Omental fat pad (tissue), 4 donors: ENCODE measurements around the gene POLR3A. TPM values are rescaled to one million over a fixed set of nuclear protein-coding genes. Genes with fewer than 3 reads are reported as not detected.

Source experiments
- ATAC-seq: fragments of 150-250 bp; one replicate; pipeline ENCODE4 v1.9.1; 2016; ENCODE audit warnings: mild to moderate bottlenecking, moderate library complexity; ENCODE audit not compliant: low FRiP score
- DNase-seq: peaks from one replicate; pipeline ENCODE4 v3.0.0-alpha.2; 2019; ENCODE audit warnings: low spot score
- CTCF ChIP-seq, 3 donors: fragments of 450-650 bp; IDR thresholded peaks; one replicate each; pipeline ENCODE4 v1.5.1; 2016 to 2017; ENCODE audit warnings: antibody characterized with exemption in 3 of 3, mild to moderate bottlenecking in 3 of 3, moderate library complexity in 2 of 3
- total RNA-seq, 4 donors: library from RNA; depleted of rRNA; stranded (reverse); fragments of >200 nt; gene quantifications; one replicate each; pipeline ENCODE4 v1.1.0, GENCODE V29; 2016

Gene POLR3A
- total RNA-seq, 4 donors from 2014 or later = 9.6 to 18.5 (median 13.0) TPM

- TF ChIP-seq CTCF (IDR thresholded peaks at IDR 0.05) = no peak
- ATAC-seq (no peak), DNase-seq (no peak)
Observed at GRCh38 chr10:77955136-77955535, 74.2 kb downstream of the POLR3A start.

DNA sequence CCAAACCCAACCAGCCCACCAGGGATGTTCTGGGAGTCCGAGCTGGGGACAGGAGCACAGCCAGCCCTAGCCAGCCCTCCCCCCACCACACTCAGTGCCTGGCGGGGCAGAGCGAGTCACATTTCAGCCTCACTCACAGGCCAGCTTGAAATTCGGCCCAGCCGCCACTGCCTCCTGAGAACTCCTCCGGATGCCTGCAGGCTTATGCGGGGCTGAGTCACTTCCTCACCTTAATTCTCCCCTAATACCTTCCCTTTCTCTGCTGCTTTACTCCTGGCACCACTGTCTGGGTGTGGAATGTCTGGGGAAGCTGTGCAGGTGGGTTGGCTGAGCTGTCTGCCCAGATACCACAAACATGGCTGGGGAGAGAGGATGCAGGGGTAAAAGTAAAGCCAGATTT lies 80.1 kb downstream of the POLR3A start:
- ATAC-seq (peak; percentile 94), DNase-seq (no peak)
- TF ChIP-seq CTCF (IDR thresholded peaks at IDR 0.05) = no peak

DNA sequence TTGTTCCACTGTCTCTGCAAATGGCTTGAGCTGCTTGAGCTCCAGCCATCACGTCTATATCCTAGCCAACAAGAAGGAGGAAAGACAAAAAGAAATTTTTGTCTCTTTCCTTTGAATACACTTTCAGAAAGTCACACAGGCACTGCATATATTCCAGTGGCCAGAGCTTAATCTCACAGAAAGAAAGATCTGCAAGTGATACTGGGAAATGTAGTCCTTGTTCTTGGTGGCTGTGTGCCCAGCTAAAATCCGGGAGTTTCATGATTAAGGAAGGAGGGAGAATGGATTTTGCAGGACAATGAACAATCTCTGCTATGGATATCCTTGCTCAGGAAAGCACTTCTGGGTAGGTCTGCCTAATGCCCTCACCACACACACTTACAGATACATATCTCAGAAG lies 83.2 kb downstream of the POLR3A start:
- TF ChIP-seq CTCF (IDR thresholded peaks at IDR 0.05) = no peak
- ATAC-seq (no peak), DNase-seq (no peak)

- TF ChIP-seq CTCF (IDR thresholded peaks at IDR 0.05) = no peak
- ATAC-seq = no peak
- DNase-seq = no peak
Observed at GRCh38 chr10:77944519-77944918, 84.8 kb downstream of the POLR3A start.

DNA sequence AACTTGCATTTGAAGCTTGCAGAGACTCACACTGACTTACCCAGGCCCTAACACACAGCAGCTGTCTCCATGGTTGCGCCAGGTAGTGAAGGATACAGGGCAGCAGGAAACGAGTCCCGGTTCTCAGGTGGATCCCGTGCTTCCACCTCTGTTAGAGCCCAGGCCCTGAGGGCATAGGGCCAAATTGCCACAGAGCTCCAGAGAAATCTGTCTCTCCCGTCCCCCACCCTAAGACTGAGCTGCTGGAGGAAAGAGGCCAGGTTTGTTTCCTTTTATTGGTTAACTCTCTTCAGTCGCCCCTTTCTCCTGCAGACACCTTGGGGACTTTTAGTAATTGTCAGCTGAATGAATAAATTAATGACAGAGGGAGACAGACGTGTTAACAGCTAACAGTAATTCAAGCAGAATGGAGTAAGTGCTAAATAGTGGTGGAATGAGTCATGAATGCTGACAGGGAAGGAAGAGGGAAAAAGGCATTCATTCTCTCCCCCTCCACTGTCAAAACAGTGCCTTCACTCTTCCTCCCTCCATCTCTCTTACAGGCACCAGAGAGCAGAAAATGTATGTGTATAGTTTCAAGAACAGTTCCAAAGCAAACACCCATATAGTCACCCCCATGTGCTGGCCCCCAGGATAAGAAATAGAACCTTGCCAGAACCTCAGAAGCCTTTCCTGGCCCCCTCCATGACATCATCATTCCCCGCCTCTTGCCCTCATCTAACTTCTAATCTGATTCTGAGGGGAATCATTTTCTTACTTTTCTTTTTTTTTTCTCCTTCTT lies 86.0 kb downstream of the POLR3A start:
- ATAC-seq = peak; percentile 83
- TF ChIP-seq CTCF (IDR thresholded peaks at IDR 0.05) = no peak
- no peak for DNase-seq

GRCh38 chr10:77941790-77942189 lies 87.5 kb downstream of the POLR3A start:
- ATAC-seq (no peak), DNase-seq (no peak)
- no peak for TF ChIP-seq CTCF (IDR thresholded peaks at IDR 0.05)

GRCh38 chr10:77940627-77941026 lies 88.7 kb downstream of the POLR3A start:
- no peak for TF ChIP-seq CTCF (IDR thresholded peaks at IDR 0.05)
- ATAC-seq (no peak), DNase-seq (no peak)
